GM19372 (cell line): Measurements from ENCODE around the gene FCAMR.
"Not testable (repeated sequence)": the region's sequence is repeated elsewhere in the genome, so short reads cannot be mapped to it uniquely, and the experiment has no call there.

Experiments used
- ATAC-seq: cut with Tn5 transposase; IDR thresholded peaks from one replicate; pipeline ENCODE4 v1.9.1; 2021; ENCODE audit warnings: mild to moderate bottlenecking, low read depth, moderate library complexity; ENCODE audit not compliant: unreplicated experiment

The FCAMR gene

GRCh38 chr1:206939131-206939530, 31.1 kb downstream of the FCAMR start:
- no peak for ATAC-seq

- ATAC-seq = no peak
Observed at GRCh38 chr1:206937425-206937824, 32.8 kb downstream of the FCAMR start.

GRCh38 chr1:206935491-206936067, 34.7 kb downstream of the FCAMR start:
- ATAC-seq = no peak

GRCh38 chr1:206933333-206933945, 36.8 kb downstream of the FCAMR start:
- ATAC-seq = no peak

- no peak for ATAC-seq
Observed at GRCh38 chr1:206932177-206932576, 38.1 kb downstream of the FCAMR start.

GRCh38 chr1:206931709-206932108, 38.6 kb downstream of the FCAMR start:
- ATAC-seq = no peak

GRCh38 chr1:206930210-206930798, 40.0 kb downstream of the FCAMR start:
- peak; percentile 77 for ATAC-seq

- ATAC-seq = no peak
Observed at GRCh38 chr1:206929524-206929923, 40.7 kb downstream of the FCAMR start.

GRCh38 chr1:206926286-206926685, 44.0 kb downstream of the FCAMR start:
- ATAC-seq = no peak

- peak; percentile 45 for ATAC-seq
Observed at GRCh38 chr1:206925106-206925736, 45.0 kb downstream of the FCAMR start.

GRCh38 chr1:206924592-206925105, 45.6 kb downstream of the FCAMR start:
- peak; percentile 23 for ATAC-seq

GRCh38 chr1:206923961-206924557, 46.2 kb downstream of the FCAMR start:
- ATAC-seq = not testable (repeated sequence)

- peak; percentile 56 for ATAC-seq
Observed at GRCh38 chr1:206923009-206923960, 47.0 kb downstream of the FCAMR start.

- ATAC-seq = no peak
Observed at GRCh38 chr1:206922524-206922923, 47.7 kb downstream of the FCAMR start.

- ATAC-seq = no peak
Observed at GRCh38 chr1:206921772-206922265, 48.4 kb downstream of the FCAMR start, which contains the start of gene FCMR. Gene FCMR, minus strand, starts transcription at chr1:206921941. Its CDS starts 87 bp downstream, at chr1:206921854.

- ATAC-seq = no peak
Observed at GRCh38 chr1:206918076-206918475, 52.2 kb downstream of the FCAMR start.

- ATAC-seq = no peak
Observed at GRCh38 chr1:206916000-206916709, 54.1 kb downstream of the FCAMR start.

GRCh38 chr1:206915030-206915735, 55.1 kb downstream of the FCAMR start:
- no peak for ATAC-seq
